Measurements from ENCODE around the gene TSPAN9. TPM values are rescaled to one million over a fixed set of nuclear protein-coding genes. Genes with fewer than 3 reads are reported as not detected.

Gene TSPAN9
- total and polyA plus RNA-seq, 4 donors: 23.0 to 72.3 (median 33.9) TPM

GRCh38 chr12:3054374-3054773 lies 22.8 kb upstream of the TSPAN9 start:
- no peak for TF ChIP-seq CTCF (IDR thresholded peaks at IDR 0.05; ENCODE audit: control extremely low read depth, extremely low read depth)

GRCh38 chr12:3055026-3055703 lies 22.0 kb upstream of the TSPAN9 start:
- Histone ChIP-seq H3K9ac (ENCODE audit: insufficient read depth in 1 of 2, low read length in 2 of 2) (no peak overlapping the region), H3K36me3 (ENCODE audit: control insufficient read depth in 4 of 4, insufficient read depth in 4 of 4, low read length in 4 of 4) (no peaks in the 10 kb centered on the region), H3K9me3 (ENCODE audit: control insufficient read depth in 4 of 4, insufficient read depth in 3 of 4, low read length in 3 of 4) (no peaks in the 10 kb centered on the region), H3K27me3 (ENCODE audit: control insufficient read depth in 3 of 3, insufficient read depth in 3 of 3, low read length in 2 of 3) (no peaks in the 10 kb centered on the region), H3K4me1 (ENCODE audit: control insufficient read depth in 5 of 5, insufficient read depth in 5 of 5, low read length in 5 of 5) (peaks cover 0 to 23% (median 6%) of the 10 kb centered on the region in 5 donors), H3K27ac (ENCODE audit: low read depth in 1 of 2, low read length in 1 of 2) (no peak overlapping the region), H3K4me3 (no peak overlapping the region)
- no peak for TF ChIP-seq CTCF (IDR thresholded peaks at IDR 0.05; ENCODE audit: control extremely low read depth, extremely low read depth)
- WGBS, 2 donors: 55 to 72% methylated on average over 12 of the region's 12 CpGs
- DNase-seq: peak; percentile 72 to 94 (median 90)
- no peak for ATAC-seq (ENCODE audit: insufficient read depth, low FRiP score)

More at GRCh38 chr12:3054374-3054773, 22.8 kb upstream of the TSPAN9 start:
- DNase-seq (no peak), ATAC-seq (ENCODE audit: insufficient read depth, low FRiP score) (no peak)
- Histone ChIP-seq H3K27me3 (ENCODE audit: control insufficient read depth in 3 of 3, insufficient read depth in 3 of 3, low read length in 2 of 3) (no peaks in the 10 kb centered on the region), H3K9me3 (ENCODE audit: control insufficient read depth in 4 of 4, insufficient read depth in 3 of 4, low read length in 3 of 4) (no peaks in the 10 kb centered on the region), H3K36me3 (ENCODE audit: control insufficient read depth in 4 of 4, insufficient read depth in 4 of 4, low read length in 4 of 4) (no peaks in the 10 kb centered on the region), H3K4me3 (no peak overlapping the region), H3K4me1 (ENCODE audit: control insufficient read depth in 5 of 5, insufficient read depth in 5 of 5, low read length in 5 of 5) (peaks cover 0 to 23% (median 7%) of the 10 kb centered on the region in 5 donors), H3K27ac (ENCODE audit: low read depth in 1 of 2, low read length in 1 of 2) (no peak overlapping the region), H3K9ac (ENCODE audit: insufficient read depth in 1 of 2, low read length in 2 of 2) (no peak overlapping the region)
- 74 to 82% methylated on average over 7 of the region's 7 CpGs for WGBS, 2 donors

- peak; percentile 34 for ATAC-seq (ENCODE audit: insufficient read depth, low FRiP score)
- Histone ChIP-seq H3K27ac (ENCODE audit: low read depth in 1 of 2, low read length in 1 of 2) (no peak overlapping the region), H3K36me3 (ENCODE audit: control insufficient read depth in 4 of 4, insufficient read depth in 4 of 4, low read length in 4 of 4) (no peaks in the 10 kb centered on the region), H3K4me3 (no peak overlapping the region), H3K4me1 (ENCODE audit: control insufficient read depth in 5 of 5, insufficient read depth in 5 of 5, low read length in 5 of 5) (peaks cover 0 to 23% (median 6%) of the 10 kb centered on the region in 5 donors), H3K9ac (ENCODE audit: insufficient read depth in 1 of 2, low read length in 2 of 2) (no peak overlapping the region), H3K9me3 (ENCODE audit: control insufficient read depth in 4 of 4, insufficient read depth in 3 of 4, low read length in 3 of 4) (no peaks in the 10 kb centered on the region), H3K27me3 (ENCODE audit: control insufficient read depth in 3 of 3, insufficient read depth in 3 of 3, low read length in 2 of 3) (no peaks in the 10 kb centered on the region)
- peak; percentile 44 to 75 (median 50) for DNase-seq
- WGBS, 2 donors: 75 to 80% methylated on average over 8 of the region's 8 CpGs
- TF ChIP-seq CTCF (IDR thresholded peaks at IDR 0.05; ENCODE audit: control extremely low read depth, extremely low read depth): no peak
Measured at GRCh38 chr12:3055704-3056467, 21.3 kb upstream of the TSPAN9 start.
